ENCODE results near the gene NKRF.

The NKRF gene

GRCh38 chrX:119539872-119540271, 66.4 kb downstream of the NKRF start:
- TF ChIP-seq AEBP2 (tag by site-specific recombination; IDR thresholded peaks at IDR 0.05; ENCODE audit: borderline replicate concordance) (no peak), SALL2 (tag by site-specific recombination; IDR thresholded peaks at IDR 0.05; ENCODE audit: borderline replicate concordance) (no peak), ZSCAN5A (tag by site-specific recombination; IDR thresholded peaks at IDR 0.05) (no peak), ZNF248 (tag by site-specific recombination; IDR thresholded peaks at IDR 0.05) (no peak), ZNF354C (tag by site-specific recombination; IDR thresholded peaks at IDR 0.05; ENCODE audit: borderline replicate concordance, low read depth) (no peak), ZNF121 (tag by site-specific recombination; IDR thresholded peaks at IDR 0.05) (no peak), ZNF677 (tag by site-specific recombination; IDR thresholded peaks at IDR 0.05) (no peak), ZNF169 (tag by site-specific recombination; IDR thresholded peaks at IDR 0.05) (no peak), ZNF2 (tag by site-specific recombination; IDR thresholded peaks at IDR 0.05) (no peak), ZNF324 (tag by site-specific recombination; IDR thresholded peaks at IDR 0.05) (no peak), KLF1 (tag by site-specific recombination; IDR thresholded peaks at IDR 0.05) (no peak), ZNF645 (tag by site-specific recombination; IDR thresholded peaks at IDR 0.05) (no peak), ZNF132 (tag by site-specific recombination; IDR thresholded peaks at IDR 0.05; ENCODE audit: borderline replicate concordance) (no peak), ZXDB (tag by site-specific recombination; IDR thresholded peaks at IDR 0.05) (no peak)
- ChIA-PET CTCF (interaction anchor here (0.7 to 1.2 kb wide), 2 partner anchors 13 to 27 kb away, joined by 3 to 4 read pairs; no protein-coding TSS in a partner anchor), POLR2A (no interaction called here)
- no peaks in the 10 kb centered on the region for H3K9me3 ChIP-seq (ENCODE audit: control insufficient read depth, insufficient read depth, low read depth, low read length)
- no peak overlapping the region for H3K4me3 ChIP-seq (ENCODE audit: low read depth, low read length)
- H3K36me3 ChIP-seq (ENCODE audit: control insufficient read depth in 2 of 2, insufficient read depth in 1 of 2, low read length in 2 of 2): peaks cover 0 to 17% of the 10 kb centered on the region in 2 experiments; a peak in 2 of 3 replicates
- no peak overlapping the region for H3K27ac ChIP-seq (ENCODE audit: extremely low read depth, low read depth, low read length)
- H3K4me1 ChIP-seq (ENCODE audit: control insufficient read depth, insufficient read depth, low read length): no peaks in the 10 kb centered on the region

Measured in HEK293 (cell line).